ENCODE results near the gene BMP8A.
"Not testable (repeated sequence)": the region's sequence is repeated elsewhere in the genome, so short reads cannot be mapped to it uniquely, and the experiment has no call there.

Gene BMP8A

DNA sequence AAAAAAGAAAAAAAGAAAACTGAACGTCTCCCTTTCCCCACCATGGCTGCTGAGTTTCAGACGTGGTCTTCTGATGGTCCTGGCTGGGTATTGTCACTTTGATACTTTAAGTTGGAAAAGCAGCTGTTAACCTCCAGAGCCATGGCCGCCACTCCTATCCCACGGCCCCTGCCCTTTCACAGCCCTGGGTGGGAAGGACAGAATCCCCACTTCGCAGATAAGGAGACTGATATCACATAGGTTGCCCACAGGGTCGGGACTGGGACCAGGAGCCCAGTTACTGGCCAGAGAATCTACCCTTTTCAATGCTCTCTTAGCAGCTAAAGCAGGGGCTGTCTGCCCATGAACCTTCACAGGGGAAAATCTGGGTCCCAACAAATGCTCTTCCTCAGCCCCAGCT is 16.8 kb downstream of the BMP8A start:
- no peak for DNase-seq

DNA sequence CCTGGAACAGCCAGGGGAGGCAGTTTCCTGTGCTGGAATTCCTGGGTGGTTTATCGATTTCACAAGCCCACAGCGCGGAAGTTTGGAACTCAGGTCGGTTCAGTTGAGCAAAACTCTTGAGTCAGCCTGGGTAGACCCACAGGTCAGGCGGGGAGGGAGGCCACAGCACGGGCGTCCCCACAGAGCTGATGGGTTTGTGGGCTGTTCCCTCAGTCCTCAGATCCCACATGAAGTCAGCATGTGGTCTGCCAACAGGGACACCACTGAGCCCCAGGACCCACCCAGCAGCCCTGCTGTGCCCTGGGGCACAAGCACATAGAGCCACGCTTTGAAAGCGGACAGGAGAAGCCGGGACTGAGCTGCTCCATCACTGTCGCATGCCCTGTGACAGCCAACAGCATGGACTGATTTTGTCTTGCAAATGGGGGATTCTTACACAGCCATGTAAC is 17.4 kb downstream of the BMP8A start:
- no peak for DNase-seq

- peak; percentile 22 for DNase-seq
Observed at GRCh38 chr1:39509360-39510009, 18.0 kb downstream of the BMP8A start.

DNA sequence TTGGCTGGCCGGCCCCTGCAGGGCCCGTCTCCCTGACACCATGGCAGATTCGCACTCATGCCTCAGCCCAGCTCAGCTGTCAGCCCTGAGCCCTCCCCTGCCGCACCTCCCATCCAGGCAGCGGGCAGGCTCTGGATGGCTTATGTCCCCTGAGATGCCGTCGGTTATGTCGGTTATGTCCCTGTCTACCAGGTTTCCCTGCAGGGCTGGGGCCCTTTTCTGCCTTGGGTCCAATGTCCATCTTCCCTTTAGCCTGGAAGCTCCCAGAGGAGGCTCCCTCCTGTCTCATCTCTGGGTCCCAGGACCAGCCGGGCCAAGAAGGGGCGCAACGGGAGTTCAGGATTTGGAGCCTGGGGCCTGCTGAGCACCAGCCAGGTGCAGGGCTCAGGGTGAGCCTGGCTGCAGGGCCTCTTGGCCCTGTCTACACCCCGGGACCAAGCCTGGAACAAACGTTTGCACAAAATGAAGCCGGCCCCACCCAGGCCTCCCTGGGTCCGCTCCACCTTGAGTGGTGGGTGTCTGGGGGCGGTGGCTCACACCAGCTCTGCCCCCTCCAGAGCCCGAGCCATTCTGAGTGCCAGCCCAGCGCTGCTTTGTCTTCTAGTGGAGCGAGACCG is 19.2 kb downstream of the BMP8A start:
- DNase-seq: not testable (repeated sequence)

DNA sequence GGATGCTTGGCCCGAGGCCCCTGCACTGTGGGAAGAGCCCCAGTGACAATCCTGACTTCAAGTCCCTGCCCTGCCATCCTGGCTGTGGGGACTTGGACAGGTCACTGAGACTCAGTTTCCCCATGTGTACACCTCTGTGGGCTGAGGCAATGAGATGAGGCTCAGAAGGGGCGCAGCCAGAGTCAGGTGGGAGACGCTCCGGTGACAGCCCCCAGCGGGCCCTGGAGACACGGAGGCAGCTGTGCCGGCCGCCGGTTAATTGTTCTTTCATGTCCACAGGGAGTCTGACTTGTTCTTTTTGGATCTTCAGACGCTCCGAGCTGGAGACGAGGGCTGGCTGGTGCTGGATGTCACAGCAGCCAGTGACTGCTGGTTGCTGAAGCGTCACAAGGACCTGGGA is 20.0 kb downstream of the BMP8A start:
- not testable (repeated sequence) for DNase-seq

GRCh38 chr1:39512234-39512847 is 20.9 kb downstream of the BMP8A start:
- DNase-seq: not testable (repeated sequence)

- peak; percentile 27 for DNase-seq
Observed at GRCh38 chr1:39514710-39515124, 23.3 kb downstream of the BMP8A start.

DNA sequence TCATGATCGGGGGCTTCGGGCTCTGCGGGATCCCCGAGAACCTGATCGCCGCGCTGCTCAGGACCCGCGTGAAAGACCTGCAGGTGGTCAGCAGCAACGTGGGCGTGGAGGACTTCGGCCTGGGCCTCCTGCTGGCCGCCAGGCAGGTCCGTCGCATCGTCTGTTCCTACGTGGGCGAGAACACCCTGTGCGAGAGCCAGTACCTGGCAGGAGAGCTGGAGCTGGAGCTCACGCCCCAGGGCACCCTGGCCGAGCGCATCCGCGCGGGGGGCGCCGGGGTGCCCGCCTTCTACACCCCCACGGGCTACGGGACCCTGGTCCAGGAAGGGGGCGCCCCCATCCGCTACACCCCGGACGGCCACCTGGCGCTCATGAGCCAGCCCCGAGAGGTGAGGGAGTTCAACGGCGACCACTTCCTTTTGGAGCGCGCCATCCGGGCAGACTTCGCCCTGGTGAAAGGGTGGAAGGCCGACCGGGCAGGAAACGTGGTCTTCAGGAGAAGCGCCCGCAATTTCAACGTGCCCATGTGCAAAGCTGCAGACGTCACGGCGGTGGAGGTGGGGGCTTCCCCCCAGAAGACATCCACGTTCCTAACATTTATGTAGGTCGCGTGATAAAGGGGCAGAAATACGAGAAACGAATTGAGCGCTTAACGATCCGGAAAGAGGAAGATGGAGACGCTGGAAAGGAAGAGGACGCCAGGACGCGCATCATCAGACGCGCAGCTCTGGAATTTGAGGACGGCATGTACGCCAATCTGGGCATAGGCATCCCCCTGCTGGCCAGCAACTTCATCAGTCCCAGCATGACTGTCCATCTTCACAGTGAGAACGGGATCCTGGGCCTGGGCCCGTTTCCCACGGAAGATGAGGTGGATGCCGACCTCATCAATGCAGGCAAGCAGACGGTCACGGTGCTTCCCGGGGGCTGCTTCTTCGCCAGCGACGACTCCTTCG is 24.0 kb downstream of the BMP8A start:
- DNase-seq: peak; percentile 54

- not testable (repeated sequence) for DNase-seq
Observed at GRCh38 chr1:39516841-39517240, 25.4 kb downstream of the BMP8A start.

DNA sequence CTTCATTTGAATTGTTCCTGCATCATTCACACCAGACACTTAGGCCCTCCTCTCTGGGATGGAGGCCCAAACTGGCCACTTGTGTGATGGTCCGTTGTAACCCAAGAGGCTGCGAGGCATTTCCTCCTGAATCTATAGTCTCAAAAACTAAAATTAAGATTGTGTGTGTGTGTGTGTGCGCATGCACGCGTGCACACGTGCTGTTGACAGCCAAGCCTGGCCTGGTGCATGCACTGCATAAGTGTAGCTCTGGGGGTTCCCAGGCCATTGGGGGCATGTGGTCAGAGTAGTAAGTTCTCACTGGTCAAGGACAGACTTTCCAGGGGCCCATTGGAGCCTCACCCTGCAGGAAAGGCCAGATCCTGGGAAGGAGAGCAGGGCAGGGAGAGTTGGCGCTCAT is 26.5 kb downstream of the BMP8A start:
- DNase-seq: not testable (repeated sequence)

DNA sequence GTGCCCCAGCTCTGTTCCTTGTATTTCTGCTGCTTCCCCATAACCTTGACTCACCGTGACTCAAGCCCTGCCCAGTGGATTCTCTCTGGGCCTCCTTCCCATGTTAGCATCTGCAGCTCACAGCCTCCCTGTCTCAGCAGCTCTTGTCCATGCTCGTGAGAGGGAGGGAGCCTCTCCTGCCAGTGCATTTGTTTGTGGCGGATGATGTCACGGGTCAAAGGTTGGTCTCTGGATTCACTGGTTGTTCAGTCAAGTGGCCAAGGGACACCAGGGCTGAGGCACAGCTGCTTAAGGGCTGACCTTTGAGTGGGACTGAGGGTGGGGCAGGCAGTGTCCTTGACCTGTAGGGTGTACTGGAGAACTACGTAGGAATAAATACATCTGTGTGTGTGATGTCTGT is 27.9 kb downstream of the BMP8A start:
- DNase-seq: not testable (repeated sequence)

GRCh38 chr1:39522221-39522620 is 30.8 kb downstream of the BMP8A start:
- not testable (repeated sequence) for DNase-seq

GRCh38 chr1:39522661-39523567 is 31.5 kb downstream of the BMP8A start:
- no peak for DNase-seq

GRCh38 chr1:39524171-39524570 is 32.7 kb downstream of the BMP8A start:
- DNase-seq: no peak

GRCh38 chr1:39524591-39525365 is 33.3 kb downstream of the BMP8A start:
- no peak for DNase-seq

DNA sequence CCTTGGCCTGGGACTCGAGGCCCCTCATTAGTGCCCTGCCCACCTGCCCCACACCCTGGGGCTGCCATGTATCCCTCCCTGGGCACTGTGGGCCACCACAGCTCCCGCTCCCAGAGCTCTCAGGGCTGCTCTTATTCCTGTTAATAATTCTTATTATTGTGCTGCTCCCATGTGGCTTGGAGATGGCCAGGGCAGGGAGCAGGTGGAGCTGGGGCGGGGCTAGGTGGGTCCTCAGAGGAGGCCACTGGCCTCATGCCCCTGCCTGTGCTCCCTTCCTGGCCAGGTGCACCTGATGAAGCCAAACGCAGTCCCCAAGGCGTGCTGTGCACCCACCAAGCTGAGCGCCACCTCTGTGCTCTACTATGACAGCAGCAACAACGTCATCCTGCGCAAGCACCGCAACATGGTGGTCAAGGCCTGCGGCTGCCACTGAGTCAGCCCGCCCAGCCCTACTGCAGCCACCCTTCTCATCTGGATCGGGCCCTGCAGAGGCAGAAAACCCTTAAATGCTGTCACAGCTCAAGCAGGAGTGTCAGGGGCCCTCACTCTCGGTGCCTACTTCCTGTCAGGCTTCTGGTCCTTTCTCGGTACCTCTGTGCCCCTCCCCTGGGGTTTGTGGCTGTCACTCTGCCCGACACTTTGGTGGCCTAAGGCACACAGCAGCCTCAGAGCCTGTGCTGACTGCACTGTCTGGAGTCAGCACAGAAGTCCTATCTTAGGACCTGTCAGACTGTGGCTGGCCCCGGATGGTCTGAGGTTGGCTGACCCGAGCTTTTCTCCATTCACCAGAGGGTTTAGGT is 34.1 kb downstream of the BMP8A start:
- DNase-seq: peak; percentile 30

DNA sequence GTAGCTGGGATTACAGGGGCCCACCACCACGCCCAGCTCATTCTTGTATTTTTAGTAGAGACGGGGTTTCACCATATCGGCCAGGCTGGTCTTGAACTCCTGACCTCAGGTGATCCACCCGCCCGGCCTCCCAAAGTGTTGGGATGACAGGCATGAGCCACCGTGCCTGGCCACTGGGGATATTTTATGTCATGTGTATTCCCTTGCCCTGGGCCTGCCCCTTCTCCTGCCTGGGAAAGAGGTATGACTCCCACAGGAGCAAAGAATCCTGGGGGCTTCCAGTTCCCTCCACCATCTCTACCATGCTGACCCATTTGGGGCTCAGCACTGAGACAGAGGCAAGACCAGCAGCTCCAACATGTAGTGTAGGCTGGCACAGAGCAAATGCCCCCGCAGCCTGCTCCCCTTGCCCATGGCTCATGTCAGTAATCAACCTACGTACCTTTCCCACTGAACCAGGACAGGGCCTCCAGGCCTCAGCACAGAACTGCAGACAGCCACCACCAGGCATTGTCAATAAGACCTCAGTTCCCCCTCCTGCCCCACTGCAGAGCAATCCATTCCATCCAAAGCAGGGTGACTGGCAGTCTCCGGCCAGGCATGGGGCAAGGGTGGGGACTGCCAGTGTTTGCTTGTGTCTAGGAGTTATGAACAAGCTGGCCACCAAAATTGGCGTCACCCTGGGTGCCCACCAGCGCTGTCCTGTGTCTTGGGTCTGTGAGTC is 35.2 kb downstream of the BMP8A start:
- no peak for DNase-seq

GRCh38 chr1:39527190-39527579 is 35.7 kb downstream of the BMP8A start:
- not testable (repeated sequence) for DNase-seq

DNA sequence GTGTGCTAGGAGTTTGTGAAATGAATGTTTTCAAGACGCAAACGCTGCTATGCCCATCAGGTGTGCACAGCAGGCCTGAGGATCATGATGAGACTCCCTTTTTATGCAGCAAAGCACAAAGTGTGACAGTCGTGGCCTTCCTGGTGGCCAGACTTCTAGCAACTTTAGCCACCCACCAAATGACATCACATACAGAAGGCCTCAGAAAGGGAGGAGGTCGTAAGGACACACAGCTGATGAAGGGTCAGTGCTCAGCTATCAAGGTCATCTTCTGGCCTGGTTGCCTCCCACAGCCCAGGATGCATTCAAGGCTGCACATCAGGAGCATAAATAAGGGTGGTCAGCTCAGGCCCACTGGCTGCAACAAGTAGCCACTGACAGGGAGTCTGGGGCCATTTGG is 36.6 kb downstream of the BMP8A start:
- no peak for DNase-seq
